ENCODE data around the gene ORC3. TPM values are rescaled to one million over a fixed set of nuclear protein-coding genes. Genes with fewer than 3 reads are reported as not detected.

Gene ORC3
- total RNA-seq, 1 experiment from 2014 or later: 25.7 TPM

- DNase-seq (no peak), ATAC-seq (no peak)
- Histone ChIP-seq H3K36me3 (ENCODE audit: low read depth, low read length) (peaks cover 15% of the 10 kb centered on the region), H3K27me3 (ENCODE audit: low read length) (no peaks in the 10 kb centered on the region), H3K4me3 (ENCODE audit: low read length) (no peak overlapping the region), H4K20me1 (ENCODE audit: low read length) (no peaks in the 10 kb centered on the region), H2AFZ (ENCODE audit: low read length) (no peak overlapping the region), H3K27ac (ENCODE audit: low read length) (no peak overlapping the region), H3K79me2 (ENCODE audit: low read length) (no peaks in the 10 kb centered on the region), H3F3A (ENCODE audit: low read length, unreplicated experiment) (no peaks in the 10 kb centered on the region), H3K9me2 (replicated peaks; ENCODE audit: low read length) (no peaks in the 10 kb centered on the region), H3K4me1 (ENCODE audit: insufficient read depth, low read length) (no peaks in the 10 kb centered on the region), H3K9ac (ENCODE audit: low read length) (no peak overlapping the region), H3K4me2 (ENCODE audit: low read length) (no peak overlapping the region), H3K9me3 (ENCODE audit: low read length) (no peaks in the 10 kb centered on the region)
- CTCF ChIA-PET: no interaction called here
- intact Hi-C loops (cut with micrococcal nuclease): no loop called here
- no TSS peak for BruUV-seq (replicated peaks)
- POLR2A ChIA-PET (ENCODE audit: unreplicated experiment): no interaction called here
- TF ChIP-seq, protein P1, sequence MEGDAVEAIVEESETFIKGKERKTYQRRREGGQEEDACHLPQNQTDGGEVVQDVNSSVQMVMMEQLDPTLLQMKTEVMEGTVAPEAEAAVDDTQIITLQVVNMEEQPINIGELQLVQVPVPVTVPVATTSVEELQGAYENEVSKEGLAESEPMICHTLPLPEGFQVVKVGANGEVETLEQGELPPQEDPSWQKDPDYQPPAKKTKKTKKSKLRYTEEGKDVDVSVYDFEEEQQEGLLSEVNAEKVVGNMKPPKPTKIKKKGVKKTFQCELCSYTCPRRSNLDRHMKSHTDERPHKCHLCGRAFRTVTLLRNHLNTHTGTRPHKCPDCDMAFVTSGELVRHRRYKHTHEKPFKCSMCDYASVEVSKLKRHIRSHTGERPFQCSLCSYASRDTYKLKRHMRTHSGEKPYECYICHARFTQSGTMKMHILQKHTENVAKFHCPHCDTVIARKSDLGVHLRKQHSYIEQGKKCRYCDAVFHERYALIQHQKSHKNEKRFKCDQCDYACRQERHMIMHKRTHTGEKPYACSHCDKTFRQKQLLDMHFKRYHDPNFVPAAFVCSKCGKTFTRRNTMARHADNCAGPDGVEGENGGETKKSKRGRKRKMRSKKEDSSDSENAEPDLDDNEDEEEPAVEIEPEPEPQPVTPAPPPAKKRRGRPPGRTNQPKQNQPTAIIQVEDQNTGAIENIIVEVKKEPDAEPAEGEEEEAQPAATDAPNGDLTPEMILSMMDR (conservative IDR thresholded peaks at IDR 0.05; ENCODE audit: low read depth, low read length): no peak
- TF ChIP-seq EZH2phosphoT487 (IDR thresholded peaks at IDR 0.05; ENCODE audit: borderline replicate concordance, low read length): no peak
- no peak for TF ChIP-seq EZH2 (IDR thresholded peaks at IDR 0.05; ENCODE audit: low read length, unreplicated experiment)
These were observed 81.7 kb downstream of the ORC3 start for GRCh38 chr6:87671555-87672029.

DNA sequence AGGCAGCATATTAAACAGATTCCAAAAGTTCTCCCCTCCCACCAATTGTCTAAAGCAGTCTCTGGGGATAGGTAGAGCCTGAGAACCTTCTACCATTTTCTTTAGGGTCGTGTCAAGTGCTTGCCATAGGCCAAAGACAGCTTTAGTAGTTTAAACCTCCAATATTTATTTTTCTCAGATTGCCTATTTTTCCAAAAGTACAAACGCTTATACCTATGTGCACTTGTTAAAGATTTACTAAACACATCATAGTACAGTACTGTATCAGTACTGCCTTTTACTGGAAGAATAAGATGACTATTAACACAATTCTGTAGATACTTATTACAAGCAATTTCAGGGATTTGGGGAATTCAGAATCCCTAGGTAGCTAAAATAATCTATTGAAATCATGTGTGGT, 82.7 kb downstream of the ORC3 start:
- Histone ChIP-seq H3K27me3 (ENCODE audit: low read length) (no peaks in the 10 kb centered on the region), H3K79me2 (ENCODE audit: low read length) (0 out of 2 replicates have a peak, but pooled peaks cover 3% of the 10 kb centered on the region), H3F3A (ENCODE audit: low read length, unreplicated experiment) (no peaks in the 10 kb centered on the region), H3K4me2 (ENCODE audit: low read length) (no peak overlapping the region), H3K36me3 (ENCODE audit: low read depth, low read length) (peaks cover 15% of the 10 kb centered on the region), H3K4me1 (ENCODE audit: insufficient read depth, low read length) (no peaks in the 10 kb centered on the region), H3K4me3 (ENCODE audit: low read length) (no peak overlapping the region), H2AFZ (ENCODE audit: low read length) (no peak overlapping the region), H3K9me2 (replicated peaks; ENCODE audit: low read length) (no peaks in the 10 kb centered on the region), H3K9ac (ENCODE audit: low read length) (no peak overlapping the region), H4K20me1 (ENCODE audit: low read length) (no peaks in the 10 kb centered on the region), H3K27ac (ENCODE audit: low read length) (no peak overlapping the region), H3K9me3 (ENCODE audit: low read length) (no peaks in the 10 kb centered on the region)
- POLR2A ChIA-PET (ENCODE audit: unreplicated experiment): no interaction called here
- CTCF ChIA-PET: interaction anchor here (0.6 kb wide), 1 partner anchor 124 kb away, joined by 3 read pairs; no protein-coding TSS in a partner anchor
- TF ChIP-seq, protein P1 (conservative IDR thresholded peaks at IDR 0.05; ENCODE audit: low read depth, low read length): no peak
- TF ChIP-seq EZH2phosphoT487 (IDR thresholded peaks at IDR 0.05; ENCODE audit: borderline replicate concordance, low read length) (no peak), EZH2 (IDR thresholded peaks at IDR 0.05; ENCODE audit: low read length, unreplicated experiment) (no peak)
- BruUV-seq (replicated peaks): no TSS peak
- ATAC-seq (no peak), DNase-seq (no peak)
- intact Hi-C loops (cut with micrococcal nuclease): no loop called here

DNA sequence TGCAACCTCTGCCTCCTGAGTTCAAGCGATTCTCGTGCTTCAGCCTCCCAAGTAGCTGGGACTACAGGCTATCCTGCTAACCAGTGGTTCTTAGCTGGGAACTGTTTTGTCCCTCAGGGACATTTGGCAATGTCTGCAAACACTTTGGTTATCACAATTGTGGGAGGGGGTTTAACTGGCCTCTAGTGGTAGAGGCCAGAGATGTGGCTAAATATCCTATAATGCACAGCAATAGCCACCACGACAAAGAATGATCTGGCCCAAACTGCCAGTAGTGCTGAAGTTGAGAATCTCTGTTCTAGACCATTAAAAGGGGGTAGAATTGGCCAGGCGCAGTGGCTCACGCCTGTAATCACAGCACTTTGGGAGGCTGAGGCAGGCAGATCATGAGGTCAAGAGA, 83.3 kb downstream of the ORC3 start:
- no peak overlapping the region for H3K4me3 ChIP-seq (ENCODE audit: low read length)
- H3K27me3 ChIP-seq (ENCODE audit: low read length): no peaks in the 10 kb centered on the region
- POLR2A ChIA-PET (ENCODE audit: unreplicated experiment): no interaction called here
- H3K79me2 ChIP-seq (ENCODE audit: low read length): 0 out of 2 replicates have a peak, but pooled peaks cover 6% of the 10 kb centered on the region
- TF ChIP-seq EZH2 (IDR thresholded peaks at IDR 0.05; ENCODE audit: low read length, unreplicated experiment) (no peak), EZH2phosphoT487 (IDR thresholded peaks at IDR 0.05; ENCODE audit: borderline replicate concordance, low read length) (no peak)
- TF ChIP-seq, protein P1 (conservative IDR thresholded peaks at IDR 0.05; ENCODE audit: low read depth, low read length): no peak
- no peak overlapping the region for H2AFZ ChIP-seq (ENCODE audit: low read length)
- no TSS peak for BruUV-seq (replicated peaks)
- H3K27ac ChIP-seq (ENCODE audit: low read length): no peak overlapping the region
- no peaks in the 10 kb centered on the region for H4K20me1 ChIP-seq (ENCODE audit: low read length)
- no peaks in the 10 kb centered on the region for H3K9me2 ChIP-seq (replicated peaks; ENCODE audit: low read length)
- no peaks in the 10 kb centered on the region for H3K9me3 ChIP-seq (ENCODE audit: low read length)
- H3F3A ChIP-seq (ENCODE audit: low read length, unreplicated experiment): no peaks in the 10 kb centered on the region
- H3K36me3 ChIP-seq (ENCODE audit: low read depth, low read length): peaks cover 15% of the 10 kb centered on the region
- H3K9ac ChIP-seq (ENCODE audit: low read length): no peak overlapping the region
- DNase-seq: no peak
- no peak overlapping the region for H3K4me2 ChIP-seq (ENCODE audit: low read length)
- H3K4me1 ChIP-seq (ENCODE audit: insufficient read depth, low read length): no peaks in the 10 kb centered on the region
- ATAC-seq: no peak
- CTCF ChIA-PET: no interaction called here
- intact Hi-C loops (cut with micrococcal nuclease): no loop called here

All from PC-3 (cell line).